SKM-1 treated with dmso at 0.1 percent for 144 hours (cell line): ENCODE results near the gene DAG1.
A peak's percentile ranks its signal among the peaks of the same experiment; 100 is the strongest.

ENCODE experiments used
- DNase-seq: peaks from one replicate; lab custom pipeline; 2025; ENCODE audit not compliant: unreplicated experiment; lab: John Stamatoyannopoulos, UW

Gene DAG1

GRCh38 chr3:49469936-49470713 is at the start of gene DAG1:
Gene DAG1, plus strand, starts transcription at chr3:49470267. Its CDS starts 40,268 bp downstream, at chr3:49510535.
- DNase-seq, result peak; percentile 97

- no peak for DNase-seq
Measured at GRCh38 chr3:49421890-49422378, 48.1 kb upstream of the DAG1 start.

DNA sequence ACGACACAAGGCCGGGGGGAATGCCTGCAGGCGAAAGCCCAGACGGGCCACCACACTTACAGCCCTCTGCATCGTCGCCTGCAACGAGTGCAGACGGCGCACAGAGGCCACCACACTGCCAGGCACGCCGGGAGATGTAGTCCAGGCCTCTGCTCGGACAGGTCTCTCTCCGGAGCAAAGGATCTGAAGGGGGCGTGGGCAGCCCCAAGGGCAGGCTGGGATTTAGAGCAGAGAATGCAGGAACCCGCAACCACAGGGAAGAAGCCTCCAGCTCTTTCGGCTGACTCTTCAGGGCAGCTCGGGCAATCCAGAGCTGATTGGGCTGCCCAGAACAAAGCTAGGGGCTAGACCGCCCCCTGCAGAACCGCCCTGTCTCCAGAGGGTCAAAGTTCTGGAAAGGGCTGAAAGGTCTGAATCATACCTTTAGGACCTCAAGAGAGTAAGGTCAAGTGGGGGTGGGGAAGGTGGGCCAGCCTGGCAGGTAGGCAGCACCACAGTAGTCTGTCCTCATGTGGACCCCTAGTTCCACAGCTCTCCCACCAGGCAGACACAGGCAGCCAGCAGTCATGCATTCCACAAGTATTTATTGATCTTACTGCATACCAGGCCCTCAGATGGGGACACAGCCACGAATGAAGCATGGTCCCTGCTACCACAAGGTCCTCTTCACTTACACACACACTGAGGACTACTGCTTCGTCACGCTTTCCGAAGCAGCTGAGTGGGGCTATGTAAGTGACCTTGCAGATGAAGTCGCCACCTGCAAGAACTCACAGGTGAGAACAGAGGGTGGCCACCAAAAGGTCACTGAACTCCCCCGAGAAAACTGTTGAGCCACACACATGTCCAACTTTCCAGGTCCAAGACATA is 47.5 kb upstream of the DAG1 start, which contains the start of gene AMT:
TSS of gene AMT (minus strand) at position 95 of the 870 bp plus-strand sequence. CDS start at position 72, 23 bp downstream.
- no peak for DNase-seq

DNA sequence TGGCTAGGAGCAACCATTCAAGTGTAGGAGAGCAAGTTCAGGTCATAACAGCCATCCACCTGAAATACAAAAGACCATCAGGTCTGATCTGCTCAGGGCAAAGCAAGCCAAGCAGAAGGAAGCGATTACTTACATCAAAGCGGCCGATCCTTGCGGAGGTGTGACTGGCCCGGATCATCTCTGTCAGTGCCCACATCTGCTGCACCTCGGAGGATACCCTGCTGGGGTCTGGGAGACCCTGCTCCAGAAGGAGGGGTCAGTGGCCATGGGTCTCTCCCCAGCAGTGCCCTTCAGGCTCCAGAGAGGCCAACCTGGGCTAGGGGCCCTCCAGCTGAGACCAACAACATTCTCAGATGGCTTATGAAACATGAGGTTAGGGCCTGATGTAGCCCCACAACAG is 45.3 kb upstream of the DAG1 start:
- no peak for DNase-seq

DNA sequence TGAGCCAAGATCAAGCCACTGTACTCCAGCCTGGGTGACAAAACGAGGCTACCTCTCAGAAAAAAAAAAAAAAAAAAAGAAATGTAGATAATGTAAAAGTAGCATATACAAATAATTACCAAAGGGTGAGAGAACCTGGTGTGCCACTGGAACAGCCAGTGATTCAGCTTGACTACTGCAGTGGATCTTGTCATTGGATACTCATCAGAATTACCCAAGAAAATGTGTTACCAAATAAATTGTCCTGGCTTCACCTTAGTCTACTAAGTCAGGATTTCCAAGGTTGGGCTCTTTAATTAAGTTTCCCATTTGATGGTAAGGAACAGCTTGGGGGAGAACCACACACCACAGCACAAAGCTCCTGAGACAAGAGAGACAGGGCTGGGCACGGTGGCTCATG is 42.5 kb upstream of the DAG1 start:
- DNase-seq, result no peak

- no peak for DNase-seq
Measured at GRCh38 chr3:49428752-49429080, 41.4 kb upstream of the DAG1 start.

GRCh38 chr3:49434731-49435130 is 35.3 kb upstream of the DAG1 start:
- DNase-seq, result no peak

- DNase-seq, result no peak
Measured at GRCh38 chr3:49445391-49445790, 24.7 kb upstream of the DAG1 start.

GRCh38 chr3:49453621-49454020 is 16.4 kb upstream of the DAG1 start:
- DNase-seq, result no peak

DNA sequence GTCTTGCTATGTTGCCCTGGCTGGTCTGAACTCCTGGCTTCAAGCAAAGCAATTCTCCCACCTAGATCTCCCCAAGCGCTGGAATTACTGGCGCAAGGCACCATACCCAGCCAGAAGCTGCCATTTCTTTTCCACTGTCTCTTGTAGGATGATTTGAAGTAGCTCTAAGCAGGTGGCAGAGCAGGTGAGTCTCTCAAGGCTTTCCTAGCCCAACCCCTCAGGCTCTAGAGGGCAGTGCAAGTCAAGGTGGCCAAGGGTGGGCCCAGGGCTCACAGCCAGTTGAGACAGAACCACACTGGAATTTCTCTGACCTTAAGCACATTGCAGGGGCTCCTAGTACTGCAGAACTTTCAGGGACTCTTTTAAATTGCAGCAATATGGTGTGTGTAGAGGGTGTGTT is 15.6 kb upstream of the DAG1 start:
- no peak for DNase-seq

DNA sequence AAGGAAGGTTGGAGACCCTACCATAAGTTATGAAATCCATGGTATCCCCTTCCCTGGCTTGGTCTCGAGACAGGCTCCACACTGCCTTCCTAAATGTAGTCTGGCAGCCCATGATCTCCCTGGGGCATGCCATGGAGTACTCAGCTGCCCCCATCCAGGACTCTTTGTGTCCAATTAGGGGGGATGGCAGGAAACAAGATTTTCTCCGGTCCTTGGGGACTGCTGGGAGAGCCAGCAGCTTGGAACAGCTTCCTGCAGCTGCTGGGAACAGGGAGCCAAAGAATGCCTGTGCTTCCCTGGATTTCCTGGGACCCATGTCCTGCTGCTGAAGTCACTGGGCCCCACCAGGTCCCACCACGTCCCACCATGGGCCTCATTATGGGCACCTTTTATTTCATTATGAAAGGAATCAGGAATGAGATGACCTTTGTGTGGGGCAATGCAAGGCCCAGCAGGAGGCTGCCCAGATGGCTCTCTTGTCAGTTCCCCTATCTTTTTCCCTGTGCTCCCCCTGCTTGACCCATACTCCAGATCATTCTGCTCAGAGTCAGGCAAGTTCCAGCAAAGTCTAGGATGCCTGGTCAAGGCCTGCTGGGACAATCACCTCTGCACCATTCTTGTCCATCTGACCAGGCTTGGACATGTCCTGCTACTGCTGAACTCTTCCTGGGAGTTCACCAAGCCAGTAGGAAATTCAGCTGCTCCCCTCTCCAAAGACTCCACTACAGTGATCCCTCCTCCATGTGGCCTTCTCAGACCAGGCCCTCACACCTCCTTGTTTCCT is 15.0 kb upstream of the DAG1 start:
- no peak for DNase-seq

- no peak for DNase-seq
Measured at GRCh38 chr3:49456466-49456865, 13.6 kb upstream of the DAG1 start.

GRCh38 chr3:49460188-49460890 is 9.7 kb upstream of the DAG1 start:
- DNase-seq, result no peak

DNA sequence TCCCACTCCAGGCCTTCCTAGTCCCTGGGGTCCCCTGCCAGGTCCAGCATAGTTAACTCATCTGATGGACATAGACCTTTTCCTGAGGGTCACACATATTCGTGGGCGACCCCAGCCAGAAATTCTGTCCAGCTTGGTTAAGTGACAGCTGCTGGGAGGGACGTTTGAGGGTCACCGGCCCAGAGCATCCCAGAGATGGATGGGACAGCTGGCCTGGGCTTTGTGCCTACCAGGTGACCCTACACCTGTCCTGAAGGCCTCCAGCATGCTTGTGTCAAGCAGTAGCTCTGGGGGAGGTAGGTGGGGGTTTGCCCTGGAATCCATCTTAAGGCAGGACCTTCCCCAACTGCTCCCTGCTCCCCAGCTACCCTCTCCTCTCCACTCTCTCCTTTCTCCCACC is 9.1 kb upstream of the DAG1 start:
- no peak for DNase-seq

GRCh38 chr3:49461443-49462171 is 8.5 kb upstream of the DAG1 start:
- no peak for DNase-seq

- no peak for DNase-seq
Measured at GRCh38 chr3:49462222-49462621, 7.8 kb upstream of the DAG1 start.

- no peak for DNase-seq
Measured at GRCh38 chr3:49465270-49466034, 4.6 kb upstream of the DAG1 start.

DNA sequence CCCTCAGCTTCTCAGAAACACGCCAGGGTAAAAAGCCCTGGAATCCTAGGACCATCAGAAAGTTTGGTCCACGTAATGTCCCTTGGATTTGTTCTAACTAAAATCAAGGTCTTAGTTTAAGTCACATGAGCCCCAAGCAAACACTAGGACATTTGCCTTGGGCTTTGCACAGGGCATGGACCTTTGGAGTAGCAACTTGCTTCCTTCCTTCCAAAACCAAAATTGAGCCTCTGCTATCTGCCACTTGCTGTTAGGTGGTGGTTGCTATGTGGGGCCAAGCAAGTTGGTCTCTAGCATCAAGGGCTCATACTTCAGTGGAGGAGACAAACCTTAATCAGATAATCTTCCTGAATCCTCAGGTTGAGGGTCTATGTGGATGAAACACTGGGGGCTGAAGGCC is 4.0 kb upstream of the DAG1 start:
- no peak for DNase-seq
